Gastrocnemius medialis (tissue), 4 donors: Measurements from ENCODE around the gene RNF169. TPM values are rescaled to one million over a fixed set of nuclear protein-coding genes. Genes with fewer than 3 reads are reported as not detected.
A peak's percentile ranks its signal among the peaks of the same experiment; 100 is the strongest.

Source experiments
- ATAC-seq, 2 donors: fragments of 150-250 bp; one replicate each; pipeline ENCODE4 v1.9.1; 2016
- DNase-seq, 2 donors: peaks; one replicate each; pipeline ENCODE4 v3.0.0-alpha.2; 2019
- H3K27ac ChIP-seq, 4 donors: fragments of 200-600 bp; sonication (generic); 1 replicate in 1 of 4; 2 replicates in 3 of 4; pipeline ENCODE4 v1.5.1; 2016 to 2018; ENCODE audit warnings: mild to moderate bottlenecking in 2 of 4, moderate library complexity in 1 of 4
- H3K27me3 ChIP-seq, 3 donors: fragments of 200-600 bp; sonication (generic) in 2 of 3; 1 replicate in 1 of 3; 2 replicates in 2 of 3; pipeline versions ENCODE4 v1.5.1 to v1.6.0; 2016 to 2019; ENCODE audit warnings: mild to moderate bottlenecking in 1 of 3, moderate library complexity in 1 of 3
- H3K36me3 ChIP-seq, 2 donors: fragments of 200-600 bp; sonication (generic) in 1 of 2; one replicate each; pipeline ENCODE4 v1.5.1; 2017 to 2018
- H3K4me1 ChIP-seq, 2 donors: fragments of 200-600 bp; sonication (generic) in 1 of 2; one replicate each; pipeline ENCODE4 v1.5.1; 2016 to 2017; ENCODE audit warnings: mild to moderate bottlenecking in 2 of 2
- H3K4me3 ChIP-seq, 4 donors: fragments of 200-600 bp; sonication (generic) in 3 of 4; 1 replicate in 1 of 4; 2 replicates in 3 of 4; pipeline ENCODE4 v1.5.1; 2016 to 2019; ENCODE audit warnings: mild to moderate bottlenecking in 2 of 4
- H3K9me3 ChIP-seq, 3 donors: fragments of 200-600 bp; sonication (generic) in 2 of 3; 1 replicate in 1 of 3; 2 replicates in 2 of 3; pipeline ENCODE4 v1.5.1; 2016 to 2019
- POLR2A ChIP-seq, 2 donors: fragments of 450-650 bp; IDR thresholded peaks; one replicate each; pipeline ENCODE4 v1.6.1; 2017; ENCODE audit warnings: antibody characterized with exemption in 2 of 2, mild to moderate bottlenecking in 2 of 2, moderate library complexity in 2 of 2
- in situ Hi-C, 4 donors: fragments of 200-750 bp; cut with MboI; loops; one replicate each; pipeline versions ENCODE4 v1.15.0 to v1.8.0; 2017; ENCODE audit warnings: low sequenced_read_pairs in 4 of 4
- intact Hi-C: fragments of 100-400 bp; cut with DNase I; formaldehyde crosslinking; loops from one replicate; pipeline ENCODE4 v1.15.1; 2023; ENCODE audit warnings: low total_unique reads
- total RNA-seq, 4 donors: library from RNA; depleted of rRNA; stranded (reverse); fragments of >200 nt; gene quantifications; one replicate each; pipeline versions ENCODE4 v1.1.0 to v1.2.3, GENCODE V29; 2016
- TF ChIP-seq, protein P1 (sequence below), 5 experiments: fragments of 450-650 bp in 3 of 5; fragments of 200-600 bp in 2 of 5; sonication (generic) in 2 of 5; IDR thresholded peaks in 4 of 5; conservative IDR thresholded peaks in 1 of 5; 1 replicate in 4 of 5; 2 replicates in 1 of 5; pipeline ENCODE4 v1.5.1; 2016 to 2019; ENCODE audit warnings: antibody characterized with exemption in 5 of 5, mild to moderate bottlenecking in 3 of 5, moderate library complexity in 3 of 5

The RNF169 gene
- total RNA-seq, 4 donors from 2014 or later = 17.1 to 25.2 (median 21.0) TPM

DNA sequence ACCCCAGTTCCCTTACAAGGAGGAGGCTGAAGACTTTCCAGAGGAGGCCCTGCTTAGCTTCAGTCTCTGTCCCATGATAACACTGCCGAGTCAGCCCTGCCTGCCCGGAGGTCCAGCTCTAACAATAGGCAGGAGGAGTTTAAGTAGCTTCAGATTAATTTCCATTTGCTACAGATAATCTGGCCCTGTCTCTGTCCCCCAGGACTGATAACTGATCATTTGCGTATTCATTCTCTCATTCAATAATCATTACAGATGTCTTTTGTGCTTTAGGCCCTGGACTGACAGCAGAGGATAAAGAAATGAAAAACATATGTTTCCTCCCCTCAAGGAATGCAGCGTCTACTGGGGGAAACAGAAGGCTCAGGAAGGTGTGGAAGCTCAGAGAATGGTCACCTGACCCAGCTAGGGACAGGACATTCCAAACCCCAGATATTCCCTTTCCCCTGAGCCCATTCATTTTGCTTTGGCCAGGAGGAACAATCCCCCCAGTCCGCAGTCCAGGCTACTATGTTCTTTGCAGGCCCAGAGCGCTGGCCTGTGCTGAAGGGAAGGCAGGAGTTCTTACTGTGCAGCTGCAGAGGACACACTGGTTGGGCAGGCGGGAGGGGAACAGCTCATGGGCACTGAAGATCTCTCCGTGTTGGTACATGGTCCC, 38.2 kb upstream of the RNF169 start:
- Histone ChIP-seq H3K27ac (no peak overlapping the region), H3K27me3 (no peaks in the 10 kb centered on the region), H3K4me1 (no peaks in the 10 kb centered on the region), H3K4me3 (no peak overlapping the region), H3K9me3 (no peaks in the 10 kb centered on the region), H3K36me3 (no peaks in the 10 kb centered on the region)
- in situ Hi-C loops (no loop called here), intact Hi-C loops (no loop called here)
- ATAC-seq (peak in 1 of 2 donors; percentile 26), DNase-seq (no peak)
- TF ChIP-seq, protein P1, sequence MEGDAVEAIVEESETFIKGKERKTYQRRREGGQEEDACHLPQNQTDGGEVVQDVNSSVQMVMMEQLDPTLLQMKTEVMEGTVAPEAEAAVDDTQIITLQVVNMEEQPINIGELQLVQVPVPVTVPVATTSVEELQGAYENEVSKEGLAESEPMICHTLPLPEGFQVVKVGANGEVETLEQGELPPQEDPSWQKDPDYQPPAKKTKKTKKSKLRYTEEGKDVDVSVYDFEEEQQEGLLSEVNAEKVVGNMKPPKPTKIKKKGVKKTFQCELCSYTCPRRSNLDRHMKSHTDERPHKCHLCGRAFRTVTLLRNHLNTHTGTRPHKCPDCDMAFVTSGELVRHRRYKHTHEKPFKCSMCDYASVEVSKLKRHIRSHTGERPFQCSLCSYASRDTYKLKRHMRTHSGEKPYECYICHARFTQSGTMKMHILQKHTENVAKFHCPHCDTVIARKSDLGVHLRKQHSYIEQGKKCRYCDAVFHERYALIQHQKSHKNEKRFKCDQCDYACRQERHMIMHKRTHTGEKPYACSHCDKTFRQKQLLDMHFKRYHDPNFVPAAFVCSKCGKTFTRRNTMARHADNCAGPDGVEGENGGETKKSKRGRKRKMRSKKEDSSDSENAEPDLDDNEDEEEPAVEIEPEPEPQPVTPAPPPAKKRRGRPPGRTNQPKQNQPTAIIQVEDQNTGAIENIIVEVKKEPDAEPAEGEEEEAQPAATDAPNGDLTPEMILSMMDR (IDR thresholded peaks at IDR 0.05 in 4 of 5, conservative IDR thresholded peaks at IDR 0.05 in 1 of 5) = no peak
- TF ChIP-seq POLR2A (IDR thresholded peaks at IDR 0.05) = no peak

DNA sequence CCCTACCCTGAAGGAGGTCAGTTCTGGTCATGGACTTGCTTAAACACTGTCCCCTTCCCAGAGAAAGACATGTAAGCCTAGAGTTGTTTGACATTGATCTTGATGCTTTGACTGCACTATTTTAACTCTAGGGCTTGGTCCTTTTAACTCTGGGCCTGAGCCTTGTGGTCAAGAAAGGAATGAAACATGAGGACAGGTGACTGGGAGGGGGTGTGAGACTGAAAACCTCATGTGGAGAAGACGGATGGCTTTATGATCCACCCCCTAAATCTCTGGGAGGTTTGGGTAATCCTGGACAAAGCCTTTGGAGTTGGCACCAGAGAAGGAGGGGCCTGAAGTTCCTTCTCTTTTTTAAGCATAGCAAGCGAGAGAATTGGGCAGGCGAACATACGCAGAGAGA, 35.0 kb upstream of the RNF169 start:
- in situ Hi-C loops (no loop called here), intact Hi-C loops (no loop called here)
- no peak for TF ChIP-seq POLR2A (IDR thresholded peaks at IDR 0.05)
- no peaks in the 10 kb centered on the region for H3K36me3 ChIP-seq
- H3K4me1 ChIP-seq = no peaks in the 10 kb centered on the region
- ATAC-seq (no peak), DNase-seq (no peak)
- no peaks in the 10 kb centered on the region for H3K9me3 ChIP-seq
- no peak overlapping the region for H3K27ac ChIP-seq
- H3K27me3 ChIP-seq = no peaks in the 10 kb centered on the region
- H3K4me3 ChIP-seq = no peak overlapping the region

DNA sequence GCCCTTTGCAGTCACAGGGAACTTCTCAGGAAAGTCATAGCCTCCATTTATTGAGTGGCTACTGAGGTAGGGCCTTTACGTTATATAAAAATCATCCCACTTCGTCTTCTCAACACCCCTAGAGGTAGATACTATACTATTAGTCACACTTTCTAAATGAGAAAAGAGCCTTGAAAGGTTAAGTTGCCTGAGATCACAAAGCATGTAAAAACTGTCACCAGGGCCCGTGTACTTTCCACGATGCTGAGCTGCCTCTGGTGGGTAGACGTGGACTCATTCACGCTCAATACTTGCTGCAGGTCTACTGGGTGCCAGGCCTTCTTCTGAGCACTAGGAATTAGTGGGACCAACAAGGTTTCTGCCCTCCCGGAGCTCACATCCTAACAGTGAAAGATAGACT, 33.7 kb upstream of the RNF169 start:
- H3K36me3 ChIP-seq = no peaks in the 10 kb centered on the region
- intact Hi-C loops = no loop called here
- H3K27ac ChIP-seq = no peak overlapping the region
- H3K4me1 ChIP-seq = no peaks in the 10 kb centered on the region
- no peaks in the 10 kb centered on the region for H3K27me3 ChIP-seq
- DNase-seq (no peak), ATAC-seq (no peak)
- H3K4me3 ChIP-seq = no peak overlapping the region
- H3K9me3 ChIP-seq = no peaks in the 10 kb centered on the region
- TF ChIP-seq, protein P1 (IDR thresholded peaks at IDR 0.05 in 4 of 5, conservative IDR thresholded peaks at IDR 0.05 in 1 of 5) = no peak
- no peak for TF ChIP-seq POLR2A (IDR thresholded peaks at IDR 0.05)
- in situ Hi-C loops = no loop called here

DNA sequence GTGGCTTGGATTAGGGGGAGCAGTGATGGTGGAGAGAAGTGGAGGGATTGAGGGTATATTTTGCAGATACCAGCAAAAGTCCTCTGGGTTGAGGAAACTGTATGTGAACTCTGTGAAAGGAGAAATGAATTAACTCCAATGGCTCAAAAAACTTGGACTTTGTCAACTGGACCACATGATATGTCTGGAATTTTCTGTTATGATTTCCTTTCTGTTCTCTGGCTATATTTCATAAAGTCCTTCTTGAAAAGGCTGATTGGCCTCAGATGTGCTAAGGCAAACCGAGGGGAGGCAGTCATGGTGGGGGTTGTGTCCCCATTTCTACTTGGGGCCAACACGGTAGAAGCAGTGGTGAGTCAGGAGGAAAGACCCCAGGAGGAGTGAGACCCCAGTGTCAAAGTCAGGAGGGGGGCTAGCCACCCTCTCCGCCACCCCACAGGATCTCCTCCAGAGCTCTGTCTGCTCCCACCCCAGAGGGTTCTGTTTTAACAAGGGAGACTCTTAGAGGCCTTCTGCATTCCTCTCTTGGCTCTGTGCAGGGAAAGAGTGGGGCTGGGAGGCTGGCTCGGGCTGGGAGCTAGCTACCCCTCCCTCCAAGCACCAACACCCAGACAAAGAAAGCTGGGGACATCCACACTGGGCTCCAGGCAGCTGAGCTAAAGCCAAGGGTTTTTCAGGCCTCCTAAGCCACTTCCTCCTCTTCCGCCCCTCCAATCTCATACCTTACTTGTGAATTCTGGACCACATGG, 31.3 kb upstream of the RNF169 start:
- in situ Hi-C loops (no loop called here), intact Hi-C loops (no loop called here)
- TF ChIP-seq, protein P1 (IDR thresholded peaks at IDR 0.05 in 4 of 5, conservative IDR thresholded peaks at IDR 0.05 in 1 of 5) = no peak
- no peak for TF ChIP-seq POLR2A (IDR thresholded peaks at IDR 0.05)
- H3K4me3 ChIP-seq = no peak overlapping the region
- peaks cover 12% of the 10 kb centered on the region in 2 donors for H3K4me1 ChIP-seq
- no peaks in the 10 kb centered on the region for H3K36me3 ChIP-seq
- H3K27me3 ChIP-seq = no peaks in the 10 kb centered on the region
- H3K9me3 ChIP-seq = no peaks in the 10 kb centered on the region
- no peak overlapping the region for H3K27ac ChIP-seq
- ATAC-seq (no peak), DNase-seq (no peak)

DNA sequence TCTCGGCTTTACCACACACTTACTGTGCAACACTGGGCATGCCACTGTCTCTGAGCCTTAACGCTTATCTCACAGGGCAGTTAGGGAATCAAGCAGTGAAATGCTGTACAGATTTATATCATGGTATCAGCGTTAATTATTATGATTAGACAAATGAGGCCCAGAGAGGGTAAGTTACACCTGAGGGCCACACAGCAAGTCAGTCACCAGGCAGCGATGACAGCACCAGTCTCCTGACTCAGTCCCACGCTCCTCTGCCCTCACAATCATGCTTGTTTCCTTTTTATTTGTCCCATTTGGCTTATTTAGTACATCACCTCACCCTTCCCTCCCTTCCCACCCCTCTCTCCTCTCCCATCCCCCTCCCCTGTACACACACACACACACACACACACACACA, 29.6 kb upstream of the RNF169 start:
- in situ Hi-C loops = no loop called here
- intact Hi-C loops = no loop called here
- no peaks in the 10 kb centered on the region for H3K9me3 ChIP-seq
- no peak for DNase-seq
- no peak overlapping the region for H3K4me3 ChIP-seq
- no peaks in the 10 kb centered on the region for H3K27me3 ChIP-seq
- ATAC-seq = no peak
- TF ChIP-seq POLR2A (IDR thresholded peaks at IDR 0.05) = no peak
- TF ChIP-seq, protein P1 (IDR thresholded peaks at IDR 0.05 in 4 of 5, conservative IDR thresholded peaks at IDR 0.05 in 1 of 5) = no peak
- H3K27ac ChIP-seq = no peak overlapping the region
- peaks cover 12% of the 10 kb centered on the region in 2 donors for H3K4me1 ChIP-seq
- H3K36me3 ChIP-seq = no peaks in the 10 kb centered on the region
